Common myeloid progenitor, CD34-positive (primary cell): Measurements from ENCODE around the gene USP34.
A peak's percentile ranks its signal among the peaks of the same experiment; 100 is the strongest.

ENCODE experiments used
- CTCF ChIA-PET: fragments of 350-600 bp; sonication (Branson Sonifier 250); formaldehyde crosslinking; loops from one replicate; lab custom pipeline; 2021; ENCODE audit warnings: antibody characterized with exemption; lab: Charles Lee
- POLR2A ChIA-PET: fragments of 350-600 bp; sonication (Branson Sonifier 250); formaldehyde crosslinking; loops from one replicate; lab custom pipeline; 2021; ENCODE audit warnings: antibody characterized with exemption; lab: Charles Lee
- DNase-seq, 3 donors: peaks; one replicate each; pipeline versions ENCODE4 v3.0.0 to v3.0.0-alpha.2; 2013
- H3K27ac ChIP-seq, 2 experiments: 1 replicate in 1 of 2; 2 replicates in 1 of 2; pipeline ENCODE4 v1.7.0; 2013; ENCODE audit warnings: inconsistent platforms in 2 of 2, low read length in 2 of 2, mild to moderate bottlenecking in 2 of 2, low read depth in 1 of 2, moderate library complexity in 1 of 2; ENCODE audit not compliant: severe bottlenecking in 2 of 2, insufficient read depth in 1 of 2, poor library complexity in 1 of 2
- H3K27me3 ChIP-seq, 5 experiments: replicated peaks in 2 of 5; 1 replicate in 3 of 5; 2 replicates in 2 of 5; pipeline versions ENCODE4 v1.6.1 to v1.7.0; 2013; ENCODE audit warnings: low read length in 4 of 5, mild to moderate bottlenecking in 2 of 5, moderate library complexity in 2 of 5, inconsistent platforms in 1 of 5; ENCODE audit not compliant: insufficient read depth in 5 of 5, control insufficient read depth in 4 of 5
- H3K36me3 ChIP-seq, 4 experiments: 1 replicate in 2 of 4; 2 replicates in 2 of 4; pipeline versions ENCODE4 v1.6.1 to v1.7.0; 2013; ENCODE audit warnings: low read length in 3 of 4, control low read depth in 1 of 4, mild to moderate bottlenecking in 1 of 4; ENCODE audit not compliant: control insufficient read depth in 4 of 4, insufficient read depth in 4 of 4
- H3K4me1 ChIP-seq, 4 experiments: 1 replicate in 3 of 4; 2 replicates in 1 of 4; pipeline versions ENCODE4 v1.6.1 to v1.7.1; 2013; ENCODE audit warnings: low read length in 3 of 4, mild to moderate bottlenecking in 3 of 4, control low read depth in 1 of 4, inconsistent platforms in 1 of 4, moderate library complexity in 1 of 4; ENCODE audit not compliant: control insufficient read depth in 4 of 4, insufficient read depth in 4 of 4; ENCODE audit errors: control extremely low read depth in 1 of 4
- H3K4me3 ChIP-seq, 7 experiments: 1 replicate in 4 of 7; 2 replicates in 3 of 7; pipeline versions ENCODE4 v1.5.1 to v1.7.0; 2013; ENCODE audit warnings: mild to moderate bottlenecking in 7 of 7, low read length in 6 of 7, moderate library complexity in 6 of 7, inconsistent platforms in 2 of 7, low read depth in 2 of 7, control low read depth in 1 of 7; ENCODE audit not compliant: insufficient read depth in 4 of 7, control insufficient read depth in 1 of 7; ENCODE audit errors: extremely low read depth in 1 of 7
- H3K9me3 ChIP-seq, 5 experiments: 1 replicate in 4 of 5; 2 replicates in 1 of 5; pipeline versions ENCODE4 v1.6.1 to v1.7.1; 2013; ENCODE audit warnings: low read length in 4 of 5, mild to moderate bottlenecking in 2 of 5, inconsistent platforms in 1 of 5, low read depth in 1 of 5, moderate library complexity in 1 of 5; ENCODE audit not compliant: control insufficient read depth in 4 of 5, insufficient read depth in 2 of 5; ENCODE audit errors: control extremely low read depth in 1 of 5
- WGBS: methylation state at CpG from one replicate; pipeline ENCODE4 v1.1.5; 2013; ENCODE audit not compliant: insufficient coverage; 5-methylcytosine and 5-hydroxymethylcytosine counted together

Gene USP34

GRCh38 chr2:61277756-61278155 lies 193.1 kb downstream of the USP34 start:
- Histone ChIP-seq H3K4me1 (peaks cover 0 to 6% (median 0%) of the 10 kb centered on the region in 4 experiments), H3K27me3 (no peaks in the 10 kb centered on the region), H3K27ac (no peak overlapping the region), H3K4me3 (no peak overlapping the region), H3K9me3 (no peaks in the 10 kb centered on the region), H3K36me3 (peaks cover 5 to 40% (median 30%) of the 10 kb centered on the region in 4 experiments)
- 99% methylated on average over 8 of the region's 13 CpGs for WGBS
- CTCF ChIA-PET, result no interaction called here
- POLR2A ChIA-PET, result no interaction called here
- DNase-seq, result no peak

GRCh38 chr2:61275575-61276184 lies 195.2 kb downstream of the USP34 start:
- Histone ChIP-seq H3K27me3 (no peaks in the 10 kb centered on the region), H3K27ac (no peak overlapping the region), H3K36me3 (peaks cover 3 to 30% (median 25%) of the 10 kb centered on the region in 4 experiments), H3K4me3 (no peak overlapping the region), H3K9me3 (no peaks in the 10 kb centered on the region), H3K4me1 (peaks cover 0 to 6% (median 0%) of the 10 kb centered on the region in 4 experiments)
- CTCF ChIA-PET, result interaction anchor here (0.7 to 1.2 kb wide), 3 partner anchors 10 to 78 kb away, joined by 3 to 4 read pairs (median 4); no protein-coding TSS in a partner anchor
- DNase-seq, result no peak
- POLR2A ChIA-PET, result no interaction called here
- WGBS, result no CpG with 5 or more reads among the region's 1 CpG

- 100% methylated on average over 3 of the region's 4 CpGs for WGBS
- H3K27me3 ChIP-seq, result no peaks in the 10 kb centered on the region
- H3K9me3 ChIP-seq, result no peaks in the 10 kb centered on the region
- H3K4me1 ChIP-seq, result peaks cover 0 to 6% (median 0%) of the 10 kb centered on the region in 4 experiments
- DNase-seq, result peak in 2 of 3 donors; percentile 14 to 24
- no peak overlapping the region for H3K27ac ChIP-seq
- no peak overlapping the region for H3K4me3 ChIP-seq
- peaks cover 0 to 24% (median 20%) of the 10 kb centered on the region in 4 experiments for H3K36me3 ChIP-seq
- POLR2A ChIA-PET, result no interaction called here
- CTCF ChIA-PET, result no interaction called here
Observed at GRCh38 chr2:61272421-61273070, 198.3 kb downstream of the USP34 start.

- CTCF ChIA-PET, result no interaction called here
- H3K36me3 ChIP-seq, result peaks cover 2 to 39% (median 27%) of the 10 kb centered on the region in 4 experiments
- POLR2A ChIA-PET, result no interaction called here
- H3K4me1 ChIP-seq, result peaks cover 0 to 3% (median 0%) of the 10 kb centered on the region in 4 experiments
- H3K27me3 ChIP-seq, result no peaks in the 10 kb centered on the region
- H3K27ac ChIP-seq, result no peak overlapping the region
- no peak overlapping the region for H3K4me3 ChIP-seq
- WGBS, result no CpG with 5 or more reads among the region's 4 CpGs
- DNase-seq, result no peak
- no peaks in the 10 kb centered on the region for H3K9me3 ChIP-seq
Observed at GRCh38 chr2:61268249-61268648, 202.6 kb downstream of the USP34 start.

GRCh38 chr2:61266632-61267505 lies 204.0 kb downstream of the USP34 start:
- no peak overlapping the region for H3K4me3 ChIP-seq
- H3K27ac ChIP-seq, result no peak overlapping the region
- ChIA-PET CTCF (interaction anchor here (1.2 kb wide), 1 partner anchor 8 kb away, joined by 3 read pairs; no protein-coding TSS in a partner anchor), POLR2A (interaction anchor here (0.6 kb wide), 1 partner anchor 37 kb away, joined by 4 read pairs; no protein-coding TSS in a partner anchor)
- H3K36me3 ChIP-seq, result peaks cover 4 to 42% (median 28%) of the 10 kb centered on the region in 4 experiments
- H3K27me3 ChIP-seq, result no peaks in the 10 kb centered on the region
- H3K4me1 ChIP-seq, result no peaks in the 10 kb centered on the region
- no peak for DNase-seq
- no peaks in the 10 kb centered on the region for H3K9me3 ChIP-seq
- WGBS, result 92% methylated on average over 4 of the region's 7 CpGs

GRCh38 chr2:61263830-61264229 lies 207.1 kb downstream of the USP34 start:
- POLR2A ChIA-PET, result no interaction called here
- Histone ChIP-seq H3K27me3 (no peaks in the 10 kb centered on the region), H3K27ac (no peak overlapping the region), H3K9me3 (no peaks in the 10 kb centered on the region), H3K36me3 (peaks cover 8 to 43% (median 30%) of the 10 kb centered on the region in 4 experiments), H3K4me3 (no peak overlapping the region), H3K4me1 (no peaks in the 10 kb centered on the region)
- CTCF ChIA-PET, result interaction anchor here (1.7 to 3.0 kb wide), 2 partner anchors 9 to 128 kb away, joined by 3 to 7 read pairs; no protein-coding TSS in a partner anchor
- peak in 1 of 3 donors; percentile 33 for DNase-seq
- WGBS, result no CpG with 5 or more reads among the region's 2 CpGs
